Colonic mucosa (tissue), 4 donors: ENCODE measurements around the gene RABEPK. TPM values are rescaled to one million over a fixed set of nuclear protein-coding genes. Genes with fewer than 3 reads are reported as not detected.
"Not testable (repeated sequence)": the region's sequence is repeated elsewhere in the genome, so short reads cannot be mapped to it uniquely, and the experiment has no call there.

Experiments used
- DNase-seq: peaks from one replicate; pipeline ENCODE4 v3.0.0-alpha.2; 2020
- H3K27ac ChIP-seq: fragments of 200-600 bp; one replicate; pipeline ENCODE4 v1.8.0; 2021
- H3K27me3 ChIP-seq: fragments of 200-600 bp; one replicate; pipeline ENCODE4 v1.8.0; 2021
- H3K36me3 ChIP-seq: fragments of 200-600 bp; one replicate; pipeline ENCODE4 v1.8.0; 2021
- H3K4me1 ChIP-seq: fragments of 200-600 bp; one replicate; pipeline ENCODE4 v1.8.0; 2021; ENCODE audit warnings: mild to moderate bottlenecking
- H3K4me3 ChIP-seq: fragments of 200-600 bp; one replicate; pipeline ENCODE4 v1.8.0; 2021
- H3K9ac ChIP-seq, 2 donors: one replicate each; pipeline ENCODE4 v1.7.0; 2013; ENCODE audit warnings: control low read depth in 2 of 2, low read depth in 2 of 2, low read length in 2 of 2
- H3K9me3 ChIP-seq: fragments of 200-600 bp; one replicate; pipeline ENCODE4 v1.8.0; 2021
- intact Hi-C: fragments of 100-400 bp; cut with DNase I; formaldehyde crosslinking; loops from one replicate; pipeline ENCODE4 v1.14.1; 2022
- total RNA-seq, 2 donors: library from RNA; stranded (reverse); fragmentation: NEBNext Ultra II Directional in 1 of 2; extraction: Animal tissue kit (Norgen Biotek cat#: 25700) in 1 of 2; gene quantifications; one replicate each; pipeline ENCODE4 v1.2.1, GENCODE V29; 2021
- TF ChIP-seq, protein P1 (sequence below): fragments of 200-600 bp; IDR thresholded peaks from one replicate; pipeline ENCODE4 v1.8.0; 2022; ENCODE audit warnings: antibody characterized with exemption, mild to moderate bottlenecking
- donor health status: healthy.
- donor health status: DM: no; HTN: no; CAD: no.
- donor health status: DM: no; HTN: no; CAD: no.

Gene RABEPK
- total RNA-seq, 2 donors from 2014 or later: 8.0 to 17.2 TPM

DNA sequence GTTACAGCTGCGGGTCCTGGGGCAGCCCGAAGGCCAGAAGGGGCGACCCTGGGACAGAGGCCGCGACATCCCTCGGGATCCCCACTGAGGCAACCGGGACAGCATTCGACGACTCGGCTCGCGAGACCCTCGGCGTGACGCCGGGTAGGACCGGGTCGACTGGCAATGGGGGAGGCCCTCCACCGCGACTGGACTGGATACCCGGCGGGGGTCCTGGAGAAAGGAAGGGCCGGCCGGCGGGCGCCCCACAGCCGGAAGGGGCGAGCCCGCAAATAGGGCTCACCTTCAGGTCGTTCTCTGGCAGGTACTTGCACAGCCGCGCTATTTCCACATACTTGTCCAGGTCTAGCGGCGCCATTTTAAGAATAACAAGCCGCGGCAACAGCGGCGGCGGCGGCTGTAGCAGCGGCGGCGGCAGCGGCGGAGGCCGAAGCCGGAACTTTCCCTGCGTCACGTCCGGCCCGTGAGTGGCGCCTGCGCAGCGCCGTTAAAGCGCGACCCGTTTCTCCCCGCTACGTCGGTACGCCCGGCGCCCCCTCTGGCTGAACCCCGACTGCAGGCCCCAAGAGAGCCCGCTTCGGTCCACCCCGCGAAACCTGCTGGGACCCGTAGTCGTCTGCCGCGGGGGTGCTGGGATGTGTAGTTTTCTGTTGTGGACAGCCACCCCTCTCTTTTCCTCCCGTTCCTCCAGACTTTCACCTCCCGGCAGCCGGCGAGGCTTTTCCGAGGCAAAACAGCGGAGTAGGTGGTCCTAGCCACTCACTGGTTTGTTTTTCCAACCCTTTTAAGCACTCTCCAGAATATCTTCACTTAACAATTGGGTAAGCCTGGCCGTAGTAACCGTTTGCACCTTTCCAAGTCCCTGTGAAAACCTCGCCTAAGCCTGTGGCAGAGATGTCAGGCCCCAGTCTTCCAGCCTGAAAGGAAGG lies 10.7 kb upstream of the RABEPK start, which contains the start of gene PPP6C:
PPP6C (minus strand) TSS at position 443 of the 929 bp plus-strand sequence; CDS start at position 358, 85 bp downstream.
- H3K9ac ChIP-seq: peak within 1 kb of the TSS; percentile 90 to 99
- peak; percentile 97 for DNase-seq
- H3K27me3 ChIP-seq: no peaks in the 10 kb centered on the region
- TF ChIP-seq, protein P1, sequence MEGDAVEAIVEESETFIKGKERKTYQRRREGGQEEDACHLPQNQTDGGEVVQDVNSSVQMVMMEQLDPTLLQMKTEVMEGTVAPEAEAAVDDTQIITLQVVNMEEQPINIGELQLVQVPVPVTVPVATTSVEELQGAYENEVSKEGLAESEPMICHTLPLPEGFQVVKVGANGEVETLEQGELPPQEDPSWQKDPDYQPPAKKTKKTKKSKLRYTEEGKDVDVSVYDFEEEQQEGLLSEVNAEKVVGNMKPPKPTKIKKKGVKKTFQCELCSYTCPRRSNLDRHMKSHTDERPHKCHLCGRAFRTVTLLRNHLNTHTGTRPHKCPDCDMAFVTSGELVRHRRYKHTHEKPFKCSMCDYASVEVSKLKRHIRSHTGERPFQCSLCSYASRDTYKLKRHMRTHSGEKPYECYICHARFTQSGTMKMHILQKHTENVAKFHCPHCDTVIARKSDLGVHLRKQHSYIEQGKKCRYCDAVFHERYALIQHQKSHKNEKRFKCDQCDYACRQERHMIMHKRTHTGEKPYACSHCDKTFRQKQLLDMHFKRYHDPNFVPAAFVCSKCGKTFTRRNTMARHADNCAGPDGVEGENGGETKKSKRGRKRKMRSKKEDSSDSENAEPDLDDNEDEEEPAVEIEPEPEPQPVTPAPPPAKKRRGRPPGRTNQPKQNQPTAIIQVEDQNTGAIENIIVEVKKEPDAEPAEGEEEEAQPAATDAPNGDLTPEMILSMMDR: peak; percentile 52
- no peaks in the 10 kb centered on the region for H3K9me3 ChIP-seq
- H3K4me1 ChIP-seq: peaks cover 6% of the 10 kb centered on the region
- H3K36me3 ChIP-seq: no peaks in the 10 kb centered on the region
- peak within 1 kb of the TSS; percentile 98 for H3K4me3 ChIP-seq
- peak within 1 kb of the TSS; percentile 81 for H3K27ac ChIP-seq
- intact Hi-C loops: no loop called here

DNA sequence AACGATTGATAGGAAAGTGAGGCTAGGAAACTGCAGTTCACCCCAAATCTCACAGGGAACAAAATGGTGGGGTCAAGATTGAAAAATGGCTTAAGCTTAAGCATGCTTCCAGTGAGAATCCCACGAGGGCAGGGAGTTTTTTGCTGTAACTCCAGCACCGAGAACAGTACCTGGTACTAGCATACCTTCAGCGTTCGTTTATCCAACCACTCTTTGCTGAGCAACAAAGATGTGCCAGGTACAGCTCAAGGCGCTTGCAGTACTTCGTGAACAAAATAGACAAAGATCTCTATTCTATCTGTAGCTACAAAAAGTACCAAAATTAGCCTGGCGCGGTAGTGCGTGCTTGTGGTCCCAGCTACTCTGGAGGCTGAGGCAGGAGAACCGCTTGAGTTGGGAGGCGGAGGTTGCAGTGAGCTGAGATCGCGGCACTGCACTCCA lies 10.0 kb upstream of the RABEPK start:
- TF ChIP-seq, protein P1: no peak
- peaks cover 6% of the 10 kb centered on the region for H3K4me1 ChIP-seq
- H3K27ac ChIP-seq: peak overlapping the region; percentile 81
- no peaks in the 10 kb centered on the region for H3K9me3 ChIP-seq
- no peaks in the 10 kb centered on the region for H3K36me3 ChIP-seq
- intact Hi-C loops: no loop called here
- H3K9ac ChIP-seq: peak overlapping the region; percentile 90 to 99
- DNase-seq: no peak
- H3K27me3 ChIP-seq: no peaks in the 10 kb centered on the region
- H3K4me3 ChIP-seq: peak overlapping the region; percentile 98

DNA sequence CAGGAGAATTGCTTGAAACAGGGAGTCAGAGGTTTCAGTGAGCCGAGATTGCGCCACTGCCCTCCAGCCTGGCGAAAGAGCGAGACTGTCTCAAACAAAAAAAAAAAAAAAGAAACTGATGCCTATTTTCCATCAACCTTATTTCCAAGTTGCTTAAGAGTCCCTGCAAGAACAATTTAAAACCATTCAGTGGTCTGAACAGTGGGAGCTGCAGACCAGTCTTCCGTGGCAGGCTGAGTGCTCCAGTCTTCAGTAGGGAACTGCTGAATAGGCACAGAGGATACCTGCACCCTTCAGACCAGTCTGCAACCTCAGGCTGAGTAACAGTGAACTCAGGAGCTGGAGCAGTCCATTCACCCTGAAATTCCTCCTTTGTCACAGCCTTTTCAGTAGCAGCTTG lies 5.9 kb upstream of the RABEPK start:
- DNase-seq, H3K4me3 ChIP-seq, H3K9ac ChIP-seq, H3K27ac ChIP-seq, intact Hi-C loops, H3K4me1 ChIP-seq, H3K36me3 ChIP-seq, H3K27me3 ChIP-seq, H3K9me3 ChIP-seq: not testable (repeated sequence)

DNA sequence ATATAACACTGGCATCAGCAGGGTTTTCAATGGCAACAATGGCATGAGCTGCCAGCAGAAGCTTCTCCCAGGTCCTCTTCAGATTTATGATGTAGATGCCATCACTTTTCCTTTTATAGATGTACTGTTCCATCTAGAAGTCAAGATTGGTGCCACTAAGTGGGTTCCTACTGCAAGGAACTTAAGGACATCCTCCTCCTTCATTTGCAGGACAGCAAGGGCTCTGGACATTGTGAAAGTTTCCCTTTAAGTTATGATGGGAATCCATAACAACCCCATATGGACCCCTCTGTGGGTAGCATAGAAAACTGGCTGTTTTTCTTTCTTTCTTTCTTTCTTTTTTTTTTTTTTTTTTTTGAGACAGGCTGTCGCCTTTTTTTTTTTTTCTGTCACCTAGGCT lies 4.8 kb upstream of the RABEPK start:
- H3K9me3 ChIP-seq, H3K36me3 ChIP-seq, H3K4me1 ChIP-seq, H3K27ac ChIP-seq, H3K9ac ChIP-seq, H3K4me3 ChIP-seq, H3K27me3 ChIP-seq, intact Hi-C loops, DNase-seq: not testable (repeated sequence)

DNA sequence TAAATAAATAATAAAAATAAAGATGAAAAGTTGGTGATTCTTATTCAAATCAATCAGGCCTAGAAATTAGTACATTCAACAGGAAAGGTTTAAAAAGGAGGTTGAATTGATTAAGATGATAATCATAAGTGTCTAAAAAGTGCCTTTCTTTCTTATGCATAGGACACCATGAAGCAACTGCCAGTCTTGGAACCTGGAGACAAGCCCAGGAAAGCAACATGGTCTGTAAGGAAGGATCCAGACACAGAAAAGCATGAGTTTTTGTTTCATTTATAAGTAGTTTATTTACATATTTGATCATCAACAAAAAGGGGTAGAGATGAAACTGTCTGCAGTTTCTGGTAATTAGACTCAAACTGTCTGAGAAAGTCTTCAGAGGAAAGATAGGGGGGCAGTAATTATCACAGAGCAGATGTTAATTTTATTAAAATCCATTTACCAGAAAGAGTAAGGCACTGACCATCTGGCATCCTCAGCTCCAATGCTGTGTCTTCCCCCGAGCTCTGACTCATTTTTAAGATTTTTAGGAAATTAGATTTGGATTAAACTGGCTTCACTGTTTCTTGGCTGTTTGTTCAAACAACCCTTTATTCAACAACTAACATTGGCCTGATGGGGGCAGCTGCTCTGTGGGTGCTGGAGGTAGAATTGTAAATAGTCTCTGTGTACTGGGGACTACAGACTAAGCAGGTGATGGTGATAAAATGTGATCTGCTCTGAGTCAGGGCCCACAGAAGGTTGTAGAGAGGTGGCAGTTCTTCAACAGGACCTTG lies 2.7 kb downstream of the RABEPK start:
- H3K36me3 ChIP-seq: no peaks in the 10 kb centered on the region
- peaks cover 2% of the 10 kb centered on the region for H3K4me1 ChIP-seq
- H3K27ac ChIP-seq: no peak overlapping the region
- DNase-seq: no peak
- no peak overlapping the region for H3K9ac ChIP-seq
- TF ChIP-seq, protein P1: no peak
- intact Hi-C loops: no loop called here
- H3K27me3 ChIP-seq: no peaks in the 10 kb centered on the region
- H3K4me3 ChIP-seq: no peak overlapping the region
- H3K9me3 ChIP-seq: no peaks in the 10 kb centered on the region

DNA sequence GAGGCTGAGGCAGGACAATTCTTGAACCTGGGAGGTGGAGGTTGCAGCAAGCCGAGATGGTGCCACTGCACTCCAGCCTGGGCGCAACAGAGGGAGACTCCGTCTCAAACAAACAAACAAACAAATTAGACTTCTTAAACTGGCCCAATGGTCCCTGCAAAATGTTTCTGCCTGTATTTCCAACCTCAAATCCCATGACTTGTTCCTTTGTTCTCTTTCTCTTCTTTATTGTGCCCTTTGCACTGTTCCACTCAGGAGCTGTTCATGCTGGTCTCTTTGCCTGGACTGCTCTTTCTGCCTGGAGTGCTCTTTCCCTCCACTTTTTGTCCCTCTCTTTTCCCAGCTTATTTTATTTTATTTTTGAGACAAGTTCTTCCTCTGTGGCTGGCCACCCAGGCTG lies 4.1 kb downstream of the RABEPK start:
- Histone ChIP-seq H3K4me3 (no peak overlapping the region), H3K4me1 (peaks cover 2% of the 10 kb centered on the region), H3K27me3 (no peaks in the 10 kb centered on the region), H3K36me3 (no peaks in the 10 kb centered on the region), H3K9me3 (no peaks in the 10 kb centered on the region), H3K9ac (no peak overlapping the region), H3K27ac (no peak overlapping the region)
- TF ChIP-seq, protein P1: no peak
- DNase-seq: no peak
- intact Hi-C loops: no loop called here
